ENCODE data around the gene LIPJ.

Gene LIPJ

DNA sequence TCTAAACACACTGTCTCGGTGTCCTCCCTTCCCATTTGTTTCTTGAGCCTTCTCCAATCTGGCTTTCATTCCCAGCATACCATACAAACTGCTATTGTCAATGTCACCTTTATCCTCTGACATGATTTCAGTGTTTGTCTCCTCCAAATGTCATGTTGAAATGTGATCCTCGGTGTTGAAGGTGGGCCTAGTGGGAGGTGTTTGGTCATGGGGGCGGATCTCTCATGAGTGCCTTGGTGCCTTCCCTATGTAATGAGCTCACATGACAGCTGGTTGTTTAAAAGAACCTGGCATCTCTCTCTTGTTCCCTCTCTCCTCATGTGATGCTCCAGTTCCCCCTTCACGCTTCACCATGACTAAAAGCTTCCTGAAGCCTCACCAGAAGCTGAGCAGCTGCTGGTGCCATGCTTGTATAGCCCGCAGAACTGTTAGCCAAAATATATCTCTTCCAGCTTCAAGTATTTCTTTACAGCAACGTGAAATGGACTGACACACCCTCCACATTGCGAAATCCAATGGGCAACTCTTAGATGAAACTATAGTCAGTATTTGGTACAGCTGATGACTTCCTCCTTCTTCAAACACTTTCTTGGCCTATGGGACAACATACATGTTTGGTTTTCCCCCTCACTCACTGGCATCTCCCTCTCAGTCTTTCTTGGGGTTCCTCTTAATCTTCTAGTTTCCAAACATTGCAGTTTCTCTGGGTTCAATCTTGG, 31.2 kb upstream of the LIPJ start:
- no peaks in the 10 kb centered on the region for H3K9me3 ChIP-seq (ENCODE audit: control insufficient read depth, insufficient read depth, low read length)
- H3K9ac ChIP-seq (ENCODE audit: low read depth, low read length), result no peak overlapping the region
- H3K4me3 ChIP-seq (ENCODE audit: low read depth, low read length), result no peak overlapping the region
- H3K27ac ChIP-seq (ENCODE audit: low read depth, low read length), result no peak overlapping the region
- no peaks in the 10 kb centered on the region for H3K4me1 ChIP-seq (ENCODE audit: control insufficient read depth, insufficient read depth, low read length)
- H3K36me3 ChIP-seq (ENCODE audit: control insufficient read depth, insufficient read depth, low read length), result no peaks in the 10 kb centered on the region
- no peaks in the 10 kb centered on the region for H3K27me3 ChIP-seq (ENCODE audit: control insufficient read depth, insufficient read depth, low read length)

DNA sequence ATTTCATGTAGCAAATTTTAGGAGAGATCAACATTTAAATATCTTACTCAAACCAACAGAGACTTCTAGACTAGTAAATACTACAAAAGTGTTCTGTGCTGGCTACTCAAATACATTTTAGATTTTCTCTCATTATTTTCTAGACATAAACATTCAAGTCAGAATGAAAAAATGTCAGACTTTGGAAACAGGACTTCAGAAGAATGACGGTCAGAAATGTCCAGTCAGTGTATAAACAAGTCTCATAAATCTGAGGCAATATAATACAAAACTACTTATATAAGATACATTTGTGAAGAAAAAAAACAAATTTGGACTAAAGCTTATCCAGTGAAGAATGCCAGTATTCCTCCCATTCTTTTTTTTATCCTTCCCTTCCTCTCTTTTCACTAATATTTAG, 29.3 kb upstream of the LIPJ start:
- no peak overlapping the region for H3K4me3 ChIP-seq (ENCODE audit: low read depth, low read length)
- no peak overlapping the region for H3K27ac ChIP-seq (ENCODE audit: low read depth, low read length)
- no peaks in the 10 kb centered on the region for H3K27me3 ChIP-seq (ENCODE audit: control insufficient read depth, insufficient read depth, low read length)
- H3K9me3 ChIP-seq (ENCODE audit: control insufficient read depth, insufficient read depth, low read length), result no peaks in the 10 kb centered on the region
- H3K36me3 ChIP-seq (ENCODE audit: control insufficient read depth, insufficient read depth, low read length), result no peaks in the 10 kb centered on the region
- H3K9ac ChIP-seq (ENCODE audit: low read depth, low read length), result no peak overlapping the region
- no peaks in the 10 kb centered on the region for H3K4me1 ChIP-seq (ENCODE audit: control insufficient read depth, insufficient read depth, low read length)

GRCh38 chr10:88557658-88558057, 28.9 kb upstream of the LIPJ start:
- Histone ChIP-seq H3K4me3 (ENCODE audit: low read depth, low read length) (no peak overlapping the region), H3K27ac (ENCODE audit: low read depth, low read length) (no peak overlapping the region), H3K9me3 (ENCODE audit: control insufficient read depth, insufficient read depth, low read length) (no peaks in the 10 kb centered on the region), H3K36me3 (ENCODE audit: control insufficient read depth, insufficient read depth, low read length) (no peaks in the 10 kb centered on the region), H3K27me3 (ENCODE audit: control insufficient read depth, insufficient read depth, low read length) (no peaks in the 10 kb centered on the region), H3K9ac (ENCODE audit: low read depth, low read length) (no peak overlapping the region), H3K4me1 (ENCODE audit: control insufficient read depth, insufficient read depth, low read length) (no peaks in the 10 kb centered on the region)

GRCh38 chr10:88562152-88562551, 24.4 kb upstream of the LIPJ start:
- Histone ChIP-seq H3K27me3 (ENCODE audit: control insufficient read depth, insufficient read depth, low read length) (no peaks in the 10 kb centered on the region), H3K9me3 (ENCODE audit: control insufficient read depth, insufficient read depth, low read length) (no peaks in the 10 kb centered on the region)

DNA sequence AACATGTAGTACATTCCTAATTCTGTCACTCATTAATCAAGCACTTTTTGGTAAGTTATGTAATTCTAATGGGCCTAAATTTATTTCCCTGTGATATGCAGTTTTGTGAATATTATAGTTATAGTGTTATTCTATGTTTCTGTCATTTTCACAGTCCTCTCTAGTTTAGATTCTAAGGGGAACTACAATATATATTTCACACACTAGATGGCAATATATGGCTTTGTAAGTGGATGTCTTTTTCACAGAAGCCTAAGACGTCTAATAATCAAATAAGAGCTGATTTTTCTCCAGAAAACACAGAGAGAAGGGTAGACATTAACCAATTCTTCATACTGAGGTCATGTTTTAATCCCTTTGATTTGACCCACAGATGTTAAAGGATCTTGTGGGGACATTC, 21.5 kb upstream of the LIPJ start:
- Histone ChIP-seq H3K4me3 (ENCODE audit: low read depth, low read length) (no peak overlapping the region), H3K4me1 (ENCODE audit: control insufficient read depth, insufficient read depth, low read length) (no peaks in the 10 kb centered on the region), H3K9me3 (ENCODE audit: control insufficient read depth, insufficient read depth, low read length) (no peaks in the 10 kb centered on the region), H3K27ac (ENCODE audit: low read depth, low read length) (no peak overlapping the region), H3K36me3 (ENCODE audit: control insufficient read depth, insufficient read depth, low read length) (no peaks in the 10 kb centered on the region), H3K27me3 (ENCODE audit: control insufficient read depth, insufficient read depth, low read length) (no peaks in the 10 kb centered on the region), H3K9ac (ENCODE audit: low read depth, low read length) (no peak overlapping the region)

More at GRCh38 chr10:88562152-88562551, 24.4 kb upstream of the LIPJ start:
- Histone ChIP-seq H3K27ac (ENCODE audit: low read depth, low read length) (no peak overlapping the region), H3K9ac (ENCODE audit: low read depth, low read length) (no peak overlapping the region), H3K36me3 (ENCODE audit: control insufficient read depth, insufficient read depth, low read length) (no peaks in the 10 kb centered on the region), H3K4me3 (ENCODE audit: low read depth, low read length) (no peak overlapping the region), H3K4me1 (ENCODE audit: control insufficient read depth, insufficient read depth, low read length) (no peaks in the 10 kb centered on the region)

- H3K4me1 ChIP-seq (ENCODE audit: control insufficient read depth, insufficient read depth, low read length), result no peaks in the 10 kb centered on the region; the same call in 1 of the 2 replicates
- 0 out of 2 replicates have a peak, but pooled peaks cover 10% of the 10 kb centered on the region for H3K27me3 ChIP-seq (ENCODE audit: control insufficient read depth, insufficient read depth, low read length)
- peak overlapping the region; percentile 87 for H3K4me3 ChIP-seq (ENCODE audit: low read depth, low read length)
- no peak overlapping the region for H3K9ac ChIP-seq (ENCODE audit: low read depth, low read length)
- no peaks in the 10 kb centered on the region for H3K9me3 ChIP-seq (ENCODE audit: control insufficient read depth, insufficient read depth, low read length)
- no peak overlapping the region for H3K27ac ChIP-seq (ENCODE audit: low read depth, low read length)
- no peaks in the 10 kb centered on the region for H3K36me3 ChIP-seq (ENCODE audit: control insufficient read depth, insufficient read depth, low read length)
These were observed 4.2 kb upstream of the LIPJ start for GRCh38 chr10:88582411-88582805.

GRCh38 chr10:88582806-88583583, 3.6 kb upstream of the LIPJ start, which contains the start of gene RNLS:
TSS of gene RNLS (minus strand) at chr10:88583318.
- Histone ChIP-seq H3K9ac (ENCODE audit: low read depth, low read length) (peak within 1 kb of the TSS; percentile 91), H3K27ac (ENCODE audit: low read depth, low read length) (peak within 1 kb of the TSS; percentile 85), H3K36me3 (ENCODE audit: control insufficient read depth, insufficient read depth, low read length) (no peaks in the 10 kb centered on the region), H3K9me3 (ENCODE audit: control insufficient read depth, insufficient read depth, low read length) (no peaks in the 10 kb centered on the region), H3K27me3 (ENCODE audit: control insufficient read depth, insufficient read depth, low read length) (0 out of 2 replicates have a peak, but pooled peaks cover 10% of the 10 kb centered on the region), H3K4me1 (ENCODE audit: control insufficient read depth, insufficient read depth, low read length) (no peaks in the 10 kb centered on the region; the same call in 1 of the 2 replicates), H3K4me3 (ENCODE audit: low read depth, low read length) (peak within 1 kb of the TSS; percentile 87)

DNA sequence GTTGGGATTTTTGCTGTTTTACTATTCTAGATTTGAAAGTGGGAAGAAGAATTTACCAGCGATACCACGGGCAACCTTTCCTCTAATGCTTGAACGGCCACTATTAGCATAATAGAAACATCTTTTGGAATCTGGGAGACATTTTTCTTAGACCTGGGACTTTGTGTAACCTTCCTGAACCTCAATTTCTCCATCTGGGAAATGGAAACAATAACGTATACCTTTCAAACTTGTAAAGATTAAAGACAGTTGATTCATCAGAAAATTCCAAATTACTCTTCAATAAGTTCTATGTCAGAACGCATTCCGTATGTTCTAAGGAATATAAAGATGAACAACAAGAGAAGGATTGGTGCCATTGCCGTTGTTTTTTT, 3.0 kb upstream of the LIPJ start:
- no peaks in the 10 kb centered on the region; the same call in 1 of the 2 replicates for H3K4me1 ChIP-seq (ENCODE audit: control insufficient read depth, insufficient read depth, low read length)
- no peaks in the 10 kb centered on the region for H3K9me3 ChIP-seq (ENCODE audit: control insufficient read depth, insufficient read depth, low read length)
- H3K36me3 ChIP-seq (ENCODE audit: control insufficient read depth, insufficient read depth, low read length), result no peaks in the 10 kb centered on the region
- peak overlapping the region; percentile 91; the same call in 1 of the 2 replicates for H3K9ac ChIP-seq (ENCODE audit: low read depth, low read length)
- 0 out of 2 replicates have a peak, but pooled peaks cover 10% of the 10 kb centered on the region for H3K27me3 ChIP-seq (ENCODE audit: control insufficient read depth, insufficient read depth, low read length)
- H3K27ac ChIP-seq (ENCODE audit: low read depth, low read length), result peak overlapping the region; percentile 85
- H3K4me3 ChIP-seq (ENCODE audit: low read depth, low read length), result peak overlapping the region; percentile 87

DNA sequence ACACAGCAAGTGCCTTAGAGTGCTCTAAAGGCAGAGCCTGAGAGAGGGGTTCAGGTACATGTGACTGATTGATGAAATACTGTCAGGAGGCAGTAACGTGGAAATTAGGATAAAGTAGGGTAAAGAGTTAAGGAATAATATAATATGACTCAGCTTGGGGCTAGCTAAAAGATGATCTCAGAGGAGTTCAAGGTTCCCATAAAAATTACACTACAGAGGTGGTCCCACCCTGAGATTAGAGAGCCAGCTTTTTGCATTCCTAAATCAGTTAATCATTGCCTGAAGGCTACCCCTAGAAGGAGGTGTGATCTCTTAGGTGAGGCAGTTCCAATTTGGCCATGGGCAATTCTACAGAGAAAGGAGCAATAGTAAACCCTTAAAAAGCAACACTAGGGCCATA, 5.8 kb downstream of the LIPJ start:
- H3K4me1 ChIP-seq (ENCODE audit: control insufficient read depth, insufficient read depth, low read length), result no peaks in the 10 kb centered on the region
- no peak overlapping the region for H3K4me3 ChIP-seq (ENCODE audit: low read depth, low read length)
- H3K9me3 ChIP-seq (ENCODE audit: control insufficient read depth, insufficient read depth, low read length), result no peaks in the 10 kb centered on the region

DNA sequence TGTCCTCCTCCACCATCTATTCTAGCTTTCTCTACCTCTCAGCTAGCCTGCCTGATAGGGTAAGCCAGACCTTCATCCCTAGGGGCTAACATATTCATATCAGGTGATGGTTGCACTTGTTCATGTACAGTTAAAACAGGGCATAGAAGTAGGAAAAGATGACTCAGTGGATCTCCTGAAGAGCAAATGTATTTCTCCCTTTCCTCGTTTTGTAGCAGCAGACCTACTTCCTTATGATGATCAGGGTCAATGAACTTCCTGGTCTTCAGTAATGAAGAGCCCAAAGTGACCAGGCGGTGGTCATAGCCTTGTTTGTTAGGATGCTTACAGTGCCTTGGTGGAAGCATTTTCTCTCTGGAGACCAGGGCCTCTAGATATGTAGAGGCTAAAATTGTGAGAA, 6.3 kb downstream of the LIPJ start:
- H3K9me3 ChIP-seq (ENCODE audit: control insufficient read depth, insufficient read depth, low read length), result no peaks in the 10 kb centered on the region
- H3K4me1 ChIP-seq (ENCODE audit: control insufficient read depth, insufficient read depth, low read length), result no peaks in the 10 kb centered on the region
- no peak overlapping the region for H3K9ac ChIP-seq (ENCODE audit: low read depth, low read length)
- no peak overlapping the region for H3K27ac ChIP-seq (ENCODE audit: low read depth, low read length)
- H3K36me3 ChIP-seq (ENCODE audit: control insufficient read depth, insufficient read depth, low read length), result no peaks in the 10 kb centered on the region
- H3K27me3 ChIP-seq (ENCODE audit: control insufficient read depth, insufficient read depth, low read length), result peaks cover 15% of the 10 kb centered on the region; the same call in 1 of the 2 replicates
- no peak overlapping the region for H3K4me3 ChIP-seq (ENCODE audit: low read depth, low read length)

More for the DNA sequence above, 5.8 kb downstream of the LIPJ start:
- H3K27me3 ChIP-seq (ENCODE audit: control insufficient read depth, insufficient read depth, low read length), result peaks cover 15% of the 10 kb centered on the region; the same call in 1 of the 2 replicates
- H3K27ac ChIP-seq (ENCODE audit: low read depth, low read length), result no peak overlapping the region
- no peak overlapping the region for H3K9ac ChIP-seq (ENCODE audit: low read depth, low read length)
- no peaks in the 10 kb centered on the region for H3K36me3 ChIP-seq (ENCODE audit: control insufficient read depth, insufficient read depth, low read length)

GRCh38 chr10:88594482-88594881, 7.9 kb downstream of the LIPJ start:
- Histone ChIP-seq H3K9ac (ENCODE audit: low read depth, low read length) (no peak overlapping the region), H3K4me3 (ENCODE audit: low read depth, low read length) (no peak overlapping the region), H3K27me3 (ENCODE audit: control insufficient read depth, insufficient read depth, low read length) (peaks cover 11% of the 10 kb centered on the region; the same call in 1 of the 2 replicates), H3K9me3 (ENCODE audit: control insufficient read depth, insufficient read depth, low read length) (no peaks in the 10 kb centered on the region), H3K4me1 (ENCODE audit: control insufficient read depth, insufficient read depth, low read length) (no peaks in the 10 kb centered on the region), H3K36me3 (ENCODE audit: control insufficient read depth, insufficient read depth, low read length) (no peaks in the 10 kb centered on the region), H3K27ac (ENCODE audit: low read depth, low read length) (no peak overlapping the region)
